Fibroblast of skin of scalp (primary cell): ENCODE results near the gene UBP1.
A peak's percentile ranks its signal among the peaks of the same experiment; 100 is the strongest.
"Not testable (repeated sequence)": the region's sequence is repeated elsewhere in the genome, so short reads cannot be mapped to it uniquely, and the experiment has no call there.

ENCODE experiments used
- DNase-seq: peaks from one replicate; pipeline ENCODE4 v3.0.0-alpha.2; 2013

The UBP1 gene

DNA sequence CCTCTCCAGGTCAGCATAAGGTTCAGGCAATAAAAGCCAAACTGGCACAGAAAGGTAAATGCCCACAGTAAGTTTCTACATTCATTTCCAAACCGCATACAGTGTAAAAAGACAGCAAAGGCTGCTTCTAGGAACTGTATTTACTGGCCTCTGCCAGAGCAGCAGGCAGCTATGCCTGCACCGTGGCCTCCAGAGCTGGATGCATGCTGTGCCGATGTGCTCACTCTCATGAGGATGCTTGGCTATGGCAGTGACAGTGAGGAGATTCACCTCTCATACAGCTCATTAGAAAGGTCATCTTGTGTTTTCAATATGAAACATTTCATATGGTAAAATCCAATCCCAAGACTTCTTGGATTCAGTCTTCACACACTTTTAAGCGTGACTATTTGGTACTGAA lies 50.3 kb downstream of the UBP1 start:
- no peak for DNase-seq

DNA sequence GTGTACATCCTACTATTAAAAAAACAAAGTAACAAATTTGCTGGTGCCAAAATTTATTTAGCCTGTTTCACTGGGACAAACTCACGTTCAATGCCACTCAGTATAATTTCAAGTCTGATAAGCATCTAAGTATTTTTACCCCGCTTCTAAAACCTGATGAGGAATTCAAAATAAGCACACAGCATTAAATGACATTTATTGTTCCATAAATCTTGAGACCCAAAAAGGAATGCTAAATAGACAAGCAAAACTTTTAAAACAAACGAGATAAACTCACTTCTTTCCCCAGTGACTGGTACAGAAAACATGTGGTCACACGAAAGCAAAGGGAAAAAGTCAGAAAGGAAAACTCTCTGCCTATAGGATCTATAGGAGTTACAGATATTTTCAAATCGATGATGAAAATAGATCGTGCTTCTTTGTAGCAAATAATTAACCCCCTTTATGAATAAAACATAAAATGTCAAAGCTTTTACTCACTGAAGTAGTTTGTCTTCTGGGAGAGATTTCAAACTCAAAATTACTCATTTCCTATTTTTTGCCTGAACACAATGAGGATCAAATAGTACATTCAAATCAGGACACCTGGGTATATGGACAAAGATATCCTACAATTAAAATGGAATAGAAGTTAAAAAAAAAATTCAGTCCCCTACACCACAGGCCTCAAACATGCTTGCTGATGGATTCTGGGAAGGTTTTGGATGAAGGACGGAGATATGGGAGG lies 51.7 kb downstream of the UBP1 start:
- DNase-seq: no peak

- DNase-seq: no peak
These were observed 53.6 kb downstream of the UBP1 start for GRCh38 chr3:33386631-33387030.

GRCh38 chr3:33385423-33385822 lies 54.8 kb downstream of the UBP1 start:
- no peak for DNase-seq

- no peak for DNase-seq
These were observed 56.3 kb downstream of the UBP1 start for GRCh38 chr3:33383951-33384350.

DNA sequence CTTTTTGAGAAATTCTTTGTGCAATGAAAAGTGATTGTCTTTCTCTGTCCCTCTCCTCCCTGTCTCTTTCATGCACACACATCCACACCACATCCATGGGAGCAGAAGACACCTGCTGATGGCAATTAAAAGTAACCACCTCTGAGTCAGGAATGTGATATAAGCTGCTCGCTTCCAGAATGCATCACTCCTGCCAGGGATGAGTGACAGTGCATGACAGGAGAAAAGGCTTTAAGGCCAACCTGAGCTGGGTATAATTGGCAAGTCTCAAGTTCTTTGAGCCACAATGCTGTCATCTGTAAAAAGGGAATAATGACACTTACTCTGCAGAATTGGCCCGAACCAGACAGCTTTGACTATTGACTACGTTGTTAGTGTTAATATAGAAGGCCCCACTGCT lies 59.6 kb downstream of the UBP1 start:
- DNase-seq: no peak

DNA sequence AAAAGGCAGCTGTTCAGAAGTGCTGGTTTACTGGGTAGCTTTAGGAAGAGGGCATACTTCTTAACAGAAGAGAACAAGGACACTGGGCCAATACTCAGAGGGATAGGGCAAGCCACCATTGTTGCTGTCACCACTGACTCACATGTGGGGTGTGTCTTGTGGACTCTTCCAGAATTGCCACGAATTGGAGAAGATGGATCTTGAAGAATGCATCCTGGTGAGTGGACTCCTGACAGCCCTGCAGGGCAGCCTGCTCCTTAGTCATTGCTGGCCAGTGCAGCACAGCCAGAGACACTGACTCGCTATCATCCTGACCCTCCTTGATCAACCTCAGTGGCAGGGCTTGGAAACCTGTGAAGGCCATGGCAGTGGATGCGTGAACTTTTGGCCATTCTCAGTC lies 62.3 kb downstream of the UBP1 start:
- DNase-seq: peak; percentile 61

- no peak for DNase-seq
These were observed 62.7 kb downstream of the UBP1 start for GRCh38 chr3:33377489-33377888.

DNA sequence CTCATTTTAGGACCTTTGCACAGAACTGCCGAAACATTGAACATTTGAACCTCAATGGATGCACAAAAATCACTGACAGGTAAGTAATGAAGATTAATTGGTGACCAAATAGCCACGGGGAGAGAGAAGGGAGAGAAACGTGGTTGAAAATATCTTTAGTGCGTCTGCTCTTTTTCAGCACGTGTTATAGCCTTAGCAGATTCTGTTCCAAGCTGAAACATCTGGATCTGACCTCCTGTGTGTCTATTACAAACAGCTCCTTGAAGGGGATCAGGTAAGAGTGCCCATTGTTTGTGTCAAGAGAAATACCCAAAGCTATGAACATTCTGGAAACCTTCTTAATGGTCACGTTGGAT lies 67.1 kb downstream of the UBP1 start:
- no peak for DNase-seq

DNA sequence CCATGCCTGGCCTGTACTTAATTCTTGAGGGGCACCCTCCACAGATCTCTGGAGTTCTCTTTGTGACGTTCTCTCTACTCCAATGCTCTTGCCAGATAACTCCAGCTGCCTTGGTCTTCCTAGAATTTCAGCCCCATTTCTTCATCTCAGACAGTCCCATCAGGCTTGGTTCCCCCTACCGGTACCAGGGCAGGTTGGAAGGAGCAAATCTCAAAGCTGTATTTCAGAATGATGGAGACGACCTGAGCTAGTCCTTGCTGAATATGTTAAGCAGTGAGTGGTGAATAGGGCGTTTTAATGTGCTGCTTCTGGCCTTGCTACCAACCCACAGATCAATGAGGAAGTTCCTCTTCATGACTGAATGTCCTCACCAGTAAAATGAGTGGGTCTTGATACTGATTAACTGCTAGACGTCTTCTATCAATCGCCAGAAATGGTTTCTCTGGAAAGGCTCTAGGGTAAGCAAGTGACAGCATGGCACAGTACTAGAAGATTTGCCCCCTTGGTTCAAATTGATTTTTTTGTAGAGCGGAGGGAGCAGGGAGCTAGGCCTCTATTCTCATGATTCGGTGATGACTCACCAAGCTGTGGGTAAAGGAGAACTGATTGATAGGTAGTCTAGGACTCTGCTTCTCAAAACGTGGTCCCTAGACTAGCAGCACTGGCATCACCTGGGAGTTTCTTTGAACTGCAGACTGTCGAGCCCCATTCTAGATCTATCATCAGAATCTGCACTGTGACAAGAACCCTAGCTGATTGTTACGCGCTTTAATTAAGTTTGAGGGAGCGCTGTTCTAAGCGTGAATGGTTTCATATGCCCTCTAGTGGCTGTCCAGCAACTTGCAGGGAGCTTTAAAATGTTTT lies 67.8 kb downstream of the UBP1 start:
- DNase-seq: peak; percentile 69

DNA sequence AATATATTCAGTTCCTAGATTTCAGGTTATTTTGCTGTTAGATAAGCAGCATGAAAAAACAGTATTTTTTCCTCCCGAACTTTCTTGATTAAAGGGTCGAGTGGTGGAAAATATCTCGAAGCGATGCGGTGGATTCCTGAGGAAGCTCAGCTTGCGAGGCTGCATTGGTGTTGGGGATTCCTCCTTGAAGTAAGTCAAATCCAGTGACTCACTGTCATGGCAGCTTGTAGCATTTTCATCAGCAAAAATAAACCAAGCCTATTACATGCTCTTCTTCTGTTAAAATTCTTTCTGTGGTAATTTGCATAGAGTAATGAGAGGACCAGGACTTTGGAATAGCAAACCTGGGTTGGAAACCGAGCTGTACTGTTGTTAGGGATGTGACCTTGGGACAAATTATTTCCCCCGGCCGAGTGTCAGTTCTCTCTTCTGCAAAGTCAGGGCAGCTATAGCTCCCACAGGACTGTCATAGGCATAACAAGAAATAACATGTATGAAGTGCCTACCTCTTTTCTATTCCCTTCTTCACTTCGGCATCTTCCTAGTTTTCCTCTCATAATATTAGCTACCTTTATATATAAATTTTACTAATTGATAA lies 75.6 kb downstream of the UBP1 start:
- DNase-seq: peak; percentile 51

GRCh38 chr3:33364060-33364459 lies 76.1 kb downstream of the UBP1 start:
- no peak for DNase-seq

DNA sequence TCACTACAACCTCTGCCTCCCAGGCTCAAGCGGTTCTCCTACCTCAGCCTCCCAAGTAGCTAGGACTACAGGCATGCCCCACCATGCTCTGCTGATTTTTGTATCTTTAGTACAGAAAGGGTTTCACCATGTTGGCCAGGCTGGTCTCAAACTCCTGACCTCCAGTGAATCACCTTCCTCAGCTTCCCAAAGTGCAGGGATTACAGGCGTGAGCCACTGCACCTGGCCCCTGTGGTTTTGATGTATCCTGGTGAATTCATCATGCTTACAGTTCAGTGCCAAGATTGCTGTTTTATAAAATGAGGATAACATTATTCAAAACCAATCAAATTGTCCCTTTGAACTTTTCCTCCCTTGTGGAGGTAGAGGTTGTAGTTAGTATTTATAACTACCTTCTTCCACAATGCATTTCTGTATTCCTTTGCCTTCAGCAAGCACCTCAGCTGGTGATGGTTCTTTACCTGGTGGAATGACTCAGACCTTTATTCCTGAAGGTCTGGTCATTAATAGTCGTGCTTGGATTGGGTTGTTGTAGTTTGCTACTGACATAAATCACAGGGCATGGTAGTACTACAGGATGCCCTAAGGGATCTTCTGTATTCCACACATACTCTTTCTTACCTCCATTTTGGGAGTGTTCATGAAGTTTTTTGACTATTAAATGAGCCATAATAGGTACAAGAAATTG lies 76.9 kb downstream of the UBP1 start:
- DNase-seq: no peak

GRCh38 chr3:33360136-33360825 lies 79.9 kb downstream of the UBP1 start:
- DNase-seq: peak; percentile 75

DNA sequence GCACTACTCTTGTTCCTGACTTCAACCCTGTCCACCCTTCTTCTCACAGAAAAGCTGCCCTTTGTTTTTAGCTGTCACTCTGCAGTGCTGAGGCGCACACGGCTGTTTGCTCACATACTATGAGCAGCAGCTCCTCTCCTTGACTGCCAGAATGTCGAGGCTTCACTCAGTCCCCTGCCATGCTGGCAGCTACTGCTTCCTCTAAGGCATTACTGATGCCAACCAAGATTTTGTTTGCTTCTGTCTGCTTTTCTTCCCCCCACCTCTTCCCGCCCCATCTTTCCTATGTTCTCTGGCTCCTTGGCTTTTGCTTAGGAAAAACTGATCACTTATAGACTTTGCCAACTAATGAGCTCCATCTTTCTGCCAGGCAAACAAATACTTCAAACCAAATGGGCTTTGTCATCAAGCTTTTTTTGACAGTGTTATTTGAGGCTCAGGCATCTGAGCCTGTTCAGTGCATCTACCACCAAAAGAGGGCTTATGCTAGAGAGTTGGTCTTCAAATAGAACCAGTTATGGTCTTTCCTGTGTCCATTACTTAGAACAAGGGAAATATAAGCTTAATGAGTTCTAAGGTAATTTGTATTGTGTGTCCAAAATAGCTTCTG lies 81.9 kb downstream of the UBP1 start:
- DNase-seq: no peak

DNA sequence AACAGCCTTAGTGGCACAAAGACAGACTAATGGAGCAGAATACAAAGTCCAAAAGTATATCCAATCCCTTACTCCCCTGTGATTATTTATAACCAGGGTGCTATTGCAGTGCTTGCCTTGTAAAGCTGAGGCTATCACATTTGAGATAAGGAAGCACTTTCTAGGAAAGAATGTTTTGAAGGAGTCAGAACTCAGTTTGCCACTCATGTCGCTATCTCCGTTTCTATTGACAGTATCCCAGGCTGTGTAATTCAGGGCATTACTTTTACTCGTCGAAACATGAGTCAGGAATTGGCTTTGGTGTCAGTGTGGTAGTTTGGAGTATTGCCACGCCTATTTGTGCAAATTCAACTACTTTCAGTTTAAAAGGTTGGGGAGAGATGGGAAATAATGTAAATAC lies 84.6 kb downstream of the UBP1 start:
- DNase-seq: peak; percentile 16

DNA sequence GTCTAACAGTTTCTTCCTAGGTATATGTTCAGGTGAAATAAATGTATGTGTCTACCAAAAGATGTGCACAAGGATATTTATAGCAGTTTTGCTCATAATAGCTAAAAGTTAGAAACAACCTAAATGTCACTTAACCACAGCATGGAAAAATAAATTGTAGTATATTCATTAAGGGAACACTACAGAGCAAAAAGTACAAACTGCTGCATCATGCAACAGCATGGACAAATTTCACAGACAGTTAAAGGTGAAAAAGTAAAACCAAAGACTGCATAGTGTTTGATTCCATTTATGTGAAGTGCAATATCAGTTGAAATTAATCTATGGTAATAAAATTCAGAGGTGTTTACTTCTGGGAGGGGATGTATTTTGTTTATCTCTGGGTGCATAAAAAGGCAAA lies 100.4 kb downstream of the UBP1 start:
- no peak for DNase-seq

DNA sequence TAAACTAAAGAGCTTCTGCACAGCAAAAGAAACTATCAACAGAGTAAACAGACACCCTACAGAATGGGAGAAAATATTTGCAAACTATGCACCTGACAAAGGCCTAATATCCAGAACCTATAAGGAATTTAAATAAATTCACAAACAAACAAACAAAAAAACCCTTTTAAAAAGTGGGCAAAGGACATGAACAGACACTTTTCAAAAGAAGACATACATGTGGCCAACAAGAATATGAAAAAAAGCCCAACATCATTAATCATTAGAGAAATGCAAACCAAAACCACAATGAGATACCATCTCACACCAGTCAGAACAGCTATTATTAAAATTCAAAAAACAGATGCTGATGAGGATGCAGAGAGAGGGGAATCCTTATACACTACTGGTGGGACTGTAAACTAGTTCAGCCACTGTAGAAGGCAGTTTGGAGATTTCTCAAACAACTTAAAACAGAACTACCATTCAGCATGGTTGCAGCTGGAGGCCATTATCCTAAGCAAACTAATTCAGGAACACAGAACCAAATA lies 101.2 kb downstream of the UBP1 start:
- not testable (repeated sequence) for DNase-seq
